ENCODE data around the gene HCRTR1. TPM values are rescaled to one million over a fixed set of nuclear protein-coding genes. Genes with fewer than 3 reads are reported as not detected.

Gene HCRTR1
- total RNA-seq, 1 donor from 2014 or later: not detected

- intact Hi-C loops (cut with micrococcal nuclease): loop anchor here (5.0 to 10.0 kb wide), 2 partner anchors 367 to 931 kb away; partner anchors contain the start of gene KHDRBS1
Measured at GRCh38 chr1:31648190-31648589, 30.7 kb downstream of the HCRTR1 start.

GRCh38 chr1:31648641-31649357, 31.3 kb downstream of the HCRTR1 start:
- intact Hi-C loops (cut with micrococcal nuclease): loop anchor here (5.0 to 10.0 kb wide), 2 partner anchors 366 to 931 kb away; partner anchors contain the start of gene KHDRBS1

- intact Hi-C loops (cut with micrococcal nuclease): no loop called here
Measured at GRCh38 chr1:31650161-31651088, 32.9 kb downstream of the HCRTR1 start.

GRCh38 chr1:31651089-31651420, 33.6 kb downstream of the HCRTR1 start:
- intact Hi-C loops (cut with micrococcal nuclease): no loop called here

- intact Hi-C loops (cut with micrococcal nuclease): no loop called here
Measured at GRCh38 chr1:31651766-31652165, 34.3 kb downstream of the HCRTR1 start.

GRCh38 chr1:31652891-31653499, 35.5 kb downstream of the HCRTR1 start:
- intact Hi-C loops (cut with micrococcal nuclease): no loop called here

GRCh38 chr1:31653717-31654473, 36.4 kb downstream of the HCRTR1 start:
- intact Hi-C loops (cut with micrococcal nuclease): no loop called here

- intact Hi-C loops (cut with micrococcal nuclease): no loop called here
Measured at GRCh38 chr1:31654474-31654776, 36.9 kb downstream of the HCRTR1 start.

- intact Hi-C loops (cut with micrococcal nuclease): no loop called here
Measured at GRCh38 chr1:31655104-31655503, 37.6 kb downstream of the HCRTR1 start.

- intact Hi-C loops (cut with micrococcal nuclease): no loop called here
Measured at GRCh38 chr1:31655756-31656155, 38.3 kb downstream of the HCRTR1 start.

GRCh38 chr1:31657020-31657804, 39.7 kb downstream of the HCRTR1 start:
- intact Hi-C loops (cut with micrococcal nuclease): no loop called here

GRCh38 chr1:31657972-31658510, 40.6 kb downstream of the HCRTR1 start:
- intact Hi-C loops (cut with micrococcal nuclease): no loop called here

- intact Hi-C loops (cut with micrococcal nuclease): no loop called here
Measured at GRCh38 chr1:31658721-31659120, 41.2 kb downstream of the HCRTR1 start.

GRCh38 chr1:31659889-31660288, 42.4 kb downstream of the HCRTR1 start:
- intact Hi-C loops (cut with micrococcal nuclease): loop anchor here (5.0 to 10.0 kb wide), 3 partner anchors 87 to 405 kb away; no protein-coding TSS in a partner anchor

- intact Hi-C loops (cut with micrococcal nuclease): loop anchor here (5.0 to 10.0 kb wide), 3 partner anchors 86 to 404 kb away; no protein-coding TSS in a partner anchor
Measured at GRCh38 chr1:31660871-31661455, 43.5 kb downstream of the HCRTR1 start.

GRCh38 chr1:31661856-31662255, 44.4 kb downstream of the HCRTR1 start:
- intact Hi-C loops (cut with micrococcal nuclease): loop anchor here (5.0 to 10.0 kb wide), 3 partner anchors 85 to 403 kb away; no protein-coding TSS in a partner anchor

GRCh38 chr1:31662463-31662862, 45.0 kb downstream of the HCRTR1 start:
- intact Hi-C loops (cut with micrococcal nuclease): loop anchor here (5.0 to 10.0 kb wide), 3 partner anchors 85 to 402 kb away; no protein-coding TSS in a partner anchor

- intact Hi-C loops (cut with micrococcal nuclease): loop anchor here (1.0 to 10.0 kb wide), 4 partner anchors 83 to 401 kb away; no protein-coding TSS in a partner anchor
Measured at GRCh38 chr1:31663622-31664452, 46.3 kb downstream of the HCRTR1 start.
